Measurements from ENCODE around the gene UXT.

Gene UXT

DNA sequence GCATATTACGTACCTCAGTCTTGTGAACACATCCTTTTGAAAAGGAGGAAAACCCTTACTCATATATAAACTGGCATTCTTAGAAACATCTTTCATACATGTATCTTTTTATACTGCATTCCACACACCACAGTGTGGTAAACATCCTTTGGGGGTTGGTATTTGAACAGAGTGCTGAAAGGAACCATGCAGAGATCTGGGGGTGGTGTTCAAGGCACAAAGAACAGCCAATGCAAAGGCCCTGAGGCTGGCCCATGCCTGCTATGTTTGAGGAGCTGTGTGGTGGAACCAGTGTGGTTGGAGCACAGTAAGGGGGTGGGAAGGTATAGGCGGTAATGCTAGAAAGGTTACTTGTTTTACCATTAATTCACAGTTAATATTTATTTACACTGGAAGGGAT, 10.6 kb downstream of the UXT start:
- no peak for DNase-seq

DNA sequence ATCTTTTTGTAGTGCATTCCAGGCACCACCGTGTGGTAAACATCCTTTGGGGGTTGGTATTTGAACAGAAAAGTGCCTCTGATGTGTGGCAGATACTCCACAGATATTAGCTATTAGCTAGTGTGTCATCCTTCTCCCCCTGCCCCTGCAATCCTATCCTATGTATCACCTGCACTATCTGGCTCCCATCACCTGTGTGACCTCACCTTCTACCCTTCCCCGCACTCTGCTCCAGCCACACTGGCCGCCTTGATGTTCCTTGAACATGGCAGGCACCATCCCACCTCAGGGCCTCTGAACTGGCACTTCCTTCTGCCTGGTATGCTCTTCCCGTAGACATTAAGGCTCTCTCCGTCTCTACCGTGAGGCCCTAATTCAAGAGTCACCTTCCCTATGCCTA, 12.3 kb downstream of the UXT start:
- DNase-seq = no peak

DNA sequence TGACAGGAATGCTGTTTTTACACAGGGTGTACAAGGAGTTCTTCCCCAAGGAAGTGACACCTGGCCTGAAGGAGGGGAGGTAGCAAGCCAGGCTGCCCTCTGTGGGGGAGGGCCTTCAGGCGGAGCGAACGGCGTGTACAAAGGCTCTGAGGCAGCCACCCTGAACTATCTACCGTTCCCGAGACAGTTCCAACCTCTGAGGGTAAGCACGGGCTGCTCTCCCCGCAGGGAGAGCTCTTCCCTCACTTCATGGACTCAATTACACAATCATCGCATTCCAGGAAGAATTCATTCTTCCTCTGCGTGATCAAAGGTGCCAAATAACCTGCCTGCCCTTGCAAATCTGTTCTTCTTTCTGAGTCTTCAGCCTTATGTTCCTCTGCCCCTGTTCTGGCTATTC, 13.4 kb downstream of the UXT start:
- DNase-seq = no peak

- no peak for DNase-seq
Measured at GRCh38 chrX:47644557-47645091, 14.4 kb downstream of the UXT start.

- DNase-seq = no peak
Measured at GRCh38 chrX:47643926-47644325, 15.1 kb downstream of the UXT start.

GRCh38 chrX:47638816-47639215, 20.2 kb downstream of the UXT start:
- no peak for DNase-seq

DNA sequence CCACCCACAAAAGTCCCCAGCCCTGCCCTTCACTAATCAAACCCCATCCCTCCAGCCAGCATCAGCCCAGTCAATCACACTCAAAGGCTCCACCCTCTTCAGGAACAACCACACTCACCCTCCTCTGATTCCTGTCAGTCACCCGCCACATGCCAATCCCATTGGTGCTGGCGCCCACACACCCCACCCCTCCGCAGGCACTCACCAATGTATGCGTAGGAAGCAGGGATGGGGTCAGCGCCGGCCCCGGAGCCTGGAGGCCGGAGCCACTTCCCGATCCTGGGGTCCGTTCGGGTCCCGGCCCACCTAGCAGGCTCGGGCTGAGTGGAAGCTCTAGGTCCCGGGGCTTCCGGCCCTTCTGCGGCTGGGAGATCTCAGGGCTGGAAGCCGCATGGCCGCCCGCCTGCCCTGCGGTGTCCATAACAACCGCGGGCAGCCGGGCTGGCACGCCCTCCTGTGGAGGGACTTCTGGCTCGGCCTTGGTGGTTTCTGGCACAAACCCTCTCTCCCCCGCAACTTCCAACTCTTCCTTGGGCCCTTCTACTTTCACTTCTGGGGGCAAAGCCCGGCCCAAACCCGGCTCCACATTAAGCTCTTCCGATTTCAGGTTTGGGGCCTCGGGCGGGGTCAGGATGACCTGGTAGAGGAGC, 21.3 kb downstream of the UXT start:
- no peak for DNase-seq

DNA sequence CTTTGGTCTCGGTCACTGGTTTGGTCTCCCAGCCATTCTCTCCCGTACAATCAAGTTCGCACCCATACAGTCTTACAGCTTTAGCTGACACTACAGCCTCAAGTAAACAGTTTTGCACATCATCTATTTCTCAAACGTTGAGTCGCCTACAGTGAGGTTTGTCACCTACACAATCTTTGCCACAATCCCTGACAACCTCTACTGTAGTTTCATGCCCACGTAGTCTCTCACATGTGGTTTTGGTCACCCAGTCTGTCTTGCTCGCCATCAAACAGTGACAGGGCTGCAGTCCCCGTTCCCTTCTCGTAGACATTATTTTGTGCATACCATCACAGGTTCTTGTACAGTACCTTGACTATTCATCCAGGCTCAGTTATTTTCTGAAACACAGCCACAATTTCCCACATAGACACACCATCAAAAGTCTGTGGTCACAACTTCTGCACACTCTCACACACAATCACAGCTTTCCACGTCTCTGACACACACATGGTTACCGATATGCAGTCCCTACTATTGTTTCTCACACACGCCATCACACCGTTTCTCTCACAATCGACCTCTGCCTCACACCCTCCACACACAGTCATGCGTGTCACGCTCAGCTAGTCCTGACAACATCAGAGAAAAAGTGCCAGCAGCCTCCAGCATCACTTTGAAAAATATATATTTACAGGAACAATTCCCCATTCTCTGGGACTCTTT, 24.0 kb downstream of the UXT start:
- no peak for DNase-seq

DNA sequence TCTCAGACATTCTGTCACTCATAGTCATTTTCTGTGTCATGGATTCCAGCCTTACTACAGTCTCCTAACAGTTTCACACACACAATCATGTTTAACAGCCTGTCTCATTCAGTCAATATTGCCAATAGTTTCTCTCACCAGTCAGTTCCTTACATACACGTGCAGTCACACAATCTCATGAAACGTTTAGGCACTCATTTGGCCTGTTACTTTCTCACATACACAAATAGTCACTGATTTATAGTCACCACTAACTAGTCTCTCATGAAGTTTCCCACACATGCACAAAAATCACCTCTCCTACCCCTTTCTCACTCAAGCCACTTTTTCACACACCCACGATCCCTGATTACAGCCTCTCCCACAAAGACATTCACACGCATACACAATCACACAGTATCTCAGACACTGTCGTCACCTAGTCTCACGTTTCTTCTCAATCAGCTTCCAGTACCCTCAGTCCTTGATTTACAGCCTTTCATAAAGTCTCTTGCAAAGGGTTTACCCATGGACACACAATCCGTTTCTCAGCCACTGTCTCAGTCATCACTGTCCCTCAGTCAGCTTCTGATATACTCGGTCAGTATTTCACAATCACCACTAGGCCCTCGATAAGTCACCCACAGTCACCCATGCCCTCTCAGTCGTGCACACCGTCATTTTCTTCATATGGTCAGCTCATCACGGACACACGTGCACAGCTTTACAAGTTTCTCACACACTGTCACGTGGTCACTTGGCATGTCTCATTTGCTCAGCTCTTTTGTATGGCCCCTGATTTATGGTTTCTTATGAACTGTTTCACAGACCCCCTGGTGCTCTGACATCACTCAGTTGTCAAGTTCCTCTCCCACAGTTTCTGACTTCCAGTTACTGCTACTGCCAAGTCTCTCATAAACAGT, 25.0 kb downstream of the UXT start:
- DNase-seq = no peak

DNA sequence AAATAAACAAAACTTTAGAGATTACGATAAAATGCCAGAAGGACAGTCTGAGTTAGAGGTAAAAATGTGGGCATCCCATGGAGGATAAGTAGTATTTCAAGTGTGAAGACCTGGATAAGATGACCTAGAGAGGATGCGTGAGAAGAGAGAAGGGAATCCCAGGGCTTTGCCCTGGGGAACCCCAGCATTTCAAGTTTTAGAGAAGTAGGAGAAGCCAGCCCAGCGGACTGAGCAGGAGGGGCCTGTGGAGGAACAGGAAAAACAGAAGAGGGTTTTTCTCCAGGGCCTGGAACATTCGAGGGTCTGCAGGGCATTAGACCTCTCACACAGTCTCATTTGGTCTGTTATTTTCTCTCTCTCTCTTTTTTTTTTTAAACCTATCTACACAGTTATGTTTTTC, 26.3 kb downstream of the UXT start:
- no peak for DNase-seq

GRCh38 chrX:47631676-47632075, 27.3 kb downstream of the UXT start:
- DNase-seq = no peak

- no peak for DNase-seq
Measured at GRCh38 chrX:47629419-47630200, 29.4 kb downstream of the UXT start, which contains the start of gene CFP. TSS of gene CFP (minus strand) at chrX:47629930. CDS start at chrX:47629844, 86 bp downstream.

GRCh38 chrX:47628982-47629381, 30.0 kb downstream of the UXT start:
- DNase-seq = no peak

GRCh38 chrX:47625365-47625764, 33.6 kb downstream of the UXT start:
- no peak for DNase-seq

- peak; percentile 82 for DNase-seq
Measured at GRCh38 chrX:47623540-47624027, 35.4 kb downstream of the UXT start.

GRCh38 chrX:47621851-47622250, 37.1 kb downstream of the UXT start:
- no peak for DNase-seq

DNA sequence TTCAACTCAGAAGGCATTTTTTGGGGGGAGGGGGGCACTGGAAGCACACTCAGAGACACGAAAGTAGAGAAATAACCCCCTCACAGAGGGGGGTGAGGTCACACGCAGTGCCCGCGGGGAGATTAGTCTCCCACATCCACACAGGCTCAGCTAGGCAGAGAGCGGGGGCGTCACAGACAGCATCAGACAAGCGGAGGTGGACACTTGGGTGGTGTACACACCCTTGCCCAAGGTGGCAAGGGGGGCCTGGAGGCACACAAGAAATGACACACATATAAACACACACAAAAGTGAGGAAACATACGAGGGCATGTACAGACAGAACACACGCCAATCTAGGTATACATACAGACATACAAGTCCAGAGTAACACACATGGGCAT, 38.7 kb downstream of the UXT start:
- no peak for DNase-seq

GRCh38 chrX:47619486-47620302, 39.3 kb downstream of the UXT start, which contains the start of gene SYN1:
TSS of gene SYN1 (minus strand) at chrX:47619857. CDS start at chrX:47619728, 129 bp downstream.
- DNase-seq = peak; percentile 80

DNA sequence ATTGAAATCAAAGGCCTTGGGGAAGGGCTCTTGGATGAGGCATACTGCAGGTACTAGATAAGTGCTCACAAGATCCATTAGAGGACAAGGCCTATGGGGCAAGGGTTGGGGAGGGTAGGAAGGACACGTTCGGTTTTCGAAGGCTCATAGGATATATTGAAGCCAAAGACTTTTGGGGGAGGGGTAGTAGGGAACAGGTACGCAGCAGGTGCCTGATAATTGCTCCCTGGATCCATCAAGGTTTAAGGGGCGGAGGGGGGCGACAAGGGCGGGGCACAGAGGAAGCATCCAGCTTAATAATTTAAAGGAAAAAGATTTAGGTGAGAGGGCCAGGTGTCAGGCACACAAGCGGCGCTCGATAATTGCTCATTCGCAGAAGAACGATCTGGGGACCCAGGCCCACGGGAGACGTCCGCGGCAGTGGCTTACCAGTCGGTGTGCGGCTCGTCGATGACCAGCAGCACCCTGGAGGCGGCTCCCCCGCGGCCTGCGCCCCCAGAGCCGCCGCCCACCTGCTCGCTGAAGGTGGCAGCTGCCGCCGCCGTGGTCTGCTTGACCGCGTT, 40.0 kb downstream of the UXT start:
- no peak for DNase-seq

- no peak for DNase-seq
Measured at GRCh38 chrX:47614618-47615017, 44.4 kb downstream of the UXT start.

- no peak for DNase-seq
Measured at GRCh38 chrX:47613082-47613481, 45.9 kb downstream of the UXT start.

Data from NCI-H1436 (cell line).